Subcutaneous adipose tissue (tissue), 4 donors: ENCODE data around the gene SERPINB8. TPM values are rescaled to one million over a fixed set of nuclear protein-coding genes. Genes with fewer than 3 reads are reported as not detected.

Experiments used
- CTCF ChIP-seq: fragments of 450-650 bp; IDR thresholded peaks from one replicate; pipeline ENCODE4 v1.5.1; 2016; ENCODE audit warnings: low read depth, mild to moderate bottlenecking, control low read depth, antibody characterized with exemption, moderate library complexity
- total RNA-seq, 4 donors: library from RNA; depleted of rRNA; stranded (reverse); fragments of >200 nt; gene quantifications; one replicate each; pipeline ENCODE4 v1.1.0, GENCODE V29; 2016

SERPINB8 gene
- total RNA-seq, 4 donors from 2014 or later: 8.7 to 22.5 (median 20.1) TPM

GRCh38 chr18:64019922-64020756, 50.3 kb downstream of the SERPINB8 start:
- TF ChIP-seq CTCF: no peak

- no peak for TF ChIP-seq CTCF
Measured at GRCh38 chr18:64026350-64026749, 56.5 kb downstream of the SERPINB8 start.

GRCh38 chr18:64027931-64028695, 58.2 kb downstream of the SERPINB8 start:
- no peak for TF ChIP-seq CTCF

- TF ChIP-seq CTCF: no peak
Measured at GRCh38 chr18:64029096-64029495, 59.2 kb downstream of the SERPINB8 start.

DNA sequence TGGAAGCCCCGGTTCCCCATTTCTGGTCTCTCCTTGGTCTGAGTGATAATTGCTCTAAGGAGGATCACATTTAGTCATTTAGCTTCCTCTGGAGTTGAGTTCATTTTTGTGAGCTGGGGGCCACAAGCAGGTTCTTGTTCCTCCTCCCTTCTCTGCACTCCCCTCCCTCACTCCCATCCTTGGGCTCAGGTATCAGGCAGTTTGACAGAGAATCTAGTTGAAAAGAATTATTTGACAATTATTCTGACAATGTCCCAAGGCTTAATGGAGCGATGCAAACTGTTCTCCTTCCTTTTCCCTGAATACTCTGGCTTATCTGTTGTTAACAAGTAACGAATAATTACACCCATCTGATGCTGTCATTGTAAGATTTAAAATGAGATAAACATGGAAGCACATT, 61.5 kb downstream of the SERPINB8 start:
- no peak for TF ChIP-seq CTCF

DNA sequence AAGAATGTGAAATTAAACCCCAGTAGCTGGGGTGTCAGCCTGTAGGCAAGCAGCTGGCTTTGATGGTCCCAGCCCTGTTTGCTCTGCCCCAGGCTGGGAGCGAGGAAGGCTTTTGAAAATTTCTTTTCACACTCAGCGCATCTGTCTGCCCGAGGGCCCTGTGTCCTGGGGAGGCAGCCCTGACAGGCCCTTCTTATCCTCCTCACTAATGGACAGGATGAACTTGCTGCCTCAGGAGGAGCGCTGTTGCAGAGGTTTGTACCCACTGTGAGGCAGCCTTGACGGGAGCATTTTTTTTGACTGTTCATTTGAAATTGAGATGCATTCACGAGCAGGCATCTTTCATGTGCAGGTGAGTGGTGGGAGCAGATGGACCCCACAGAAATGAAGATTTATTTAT, 62.4 kb downstream of the SERPINB8 start:
- TF ChIP-seq CTCF: no peak

GRCh38 chr18:64037812-64038414, 68.0 kb downstream of the SERPINB8 start:
- no peak for TF ChIP-seq CTCF
